GM08714 (cell line): ENCODE measurements around the gene UVRAG.

Source experiments
- H3K4me3 ChIP-seq: fragments of 200-500 bp; sonication (Bioruptor generic); 2 replicates; pipeline ENCODE4 v1.5.1; 2014; ENCODE audit warnings: mild to moderate bottlenecking, low read length, inconsistent platforms
- ZNF274 ChIP-seq: IDR thresholded peaks from 2 replicates; pipeline ENCODE4 v1.6.1; 2012; ENCODE audit warnings: mild to moderate bottlenecking, low read depth, low read length

Gene UVRAG

GRCh38 chr11:76185931-76186401 lies 371.0 kb downstream of the UVRAG start:
- TF ChIP-seq ZNF274, result no peak
- no peak overlapping the region for H3K4me3 ChIP-seq

- no peak overlapping the region for H3K4me3 ChIP-seq
- no peak for TF ChIP-seq ZNF274
These were observed 371.8 kb downstream of the UVRAG start for GRCh38 chr11:76186776-76187279.

GRCh38 chr11:76188873-76189272 lies 373.9 kb downstream of the UVRAG start:
- TF ChIP-seq ZNF274, result no peak

GRCh38 chr11:76189682-76190081 lies 374.7 kb downstream of the UVRAG start:
- H3K4me3 ChIP-seq, result no peak overlapping the region
- no peak for TF ChIP-seq ZNF274

More at GRCh38 chr11:76188873-76189272, 373.9 kb downstream of the UVRAG start:
- H3K4me3 ChIP-seq, result no peak overlapping the region

- TF ChIP-seq ZNF274, result no peak
- no peak overlapping the region for H3K4me3 ChIP-seq
These were observed 375.4 kb downstream of the UVRAG start for GRCh38 chr11:76190376-76190775.
